ENCODE measurements around the gene TP53BP2. TPM values are rescaled to one million over a fixed set of nuclear protein-coding genes. Genes with fewer than 3 reads are reported as not detected.

The TP53BP2 gene
- total RNA-seq, 2 donors from 2014 or later = 53.6 to 59.8 TPM

- H3K36me3 Mint-ChIP-seq (ENCODE audit: low read depth) = peaks cover 57% of the 10 kb centered on the region
Measured at GRCh38 chr1:223785808-223786207, 59.9 kb downstream of the TP53BP2 start.

GRCh38 chr1:223784541-223784940, 61.2 kb downstream of the TP53BP2 start:
- no peak overlapping the region for H3K27ac Mint-ChIP-seq
- Histone ChIP-seq H3K4me1 (ENCODE audit: control insufficient read depth, insufficient read depth, low read length) (peaks cover 3% of the 10 kb centered on the region), H3K9me3 (ENCODE audit: control insufficient read depth, low read length) (no peaks in the 10 kb centered on the region), H3K27ac (ENCODE audit: low read depth, low read length) (no peak overlapping the region), H3K36me3 (ENCODE audit: control insufficient read depth, insufficient read depth, low read length) (peaks cover 71% of the 10 kb centered on the region), H3K4me3 (ENCODE audit: low read length) (no peak overlapping the region), H3K27me3 (ENCODE audit: control insufficient read depth, insufficient read depth, low read length, poor library complexity, severe bottlenecking) (no peaks in the 10 kb centered on the region), H3K9ac (ENCODE audit: extremely low read depth, low read length, poor library complexity, severe bottlenecking) (no peak overlapping the region)
- 80 to 91% methylated on average over 2 to 4 of the region's 4 CpGs for WGBS, 2 experiments (ENCODE audit: insufficient coverage in 1 of 2, insufficient read length in 1 of 2)
- H3K36me3 Mint-ChIP-seq (ENCODE audit: low read depth) = peaks cover 64% of the 10 kb centered on the region
- TF ChIP-seq, protein P1, sequence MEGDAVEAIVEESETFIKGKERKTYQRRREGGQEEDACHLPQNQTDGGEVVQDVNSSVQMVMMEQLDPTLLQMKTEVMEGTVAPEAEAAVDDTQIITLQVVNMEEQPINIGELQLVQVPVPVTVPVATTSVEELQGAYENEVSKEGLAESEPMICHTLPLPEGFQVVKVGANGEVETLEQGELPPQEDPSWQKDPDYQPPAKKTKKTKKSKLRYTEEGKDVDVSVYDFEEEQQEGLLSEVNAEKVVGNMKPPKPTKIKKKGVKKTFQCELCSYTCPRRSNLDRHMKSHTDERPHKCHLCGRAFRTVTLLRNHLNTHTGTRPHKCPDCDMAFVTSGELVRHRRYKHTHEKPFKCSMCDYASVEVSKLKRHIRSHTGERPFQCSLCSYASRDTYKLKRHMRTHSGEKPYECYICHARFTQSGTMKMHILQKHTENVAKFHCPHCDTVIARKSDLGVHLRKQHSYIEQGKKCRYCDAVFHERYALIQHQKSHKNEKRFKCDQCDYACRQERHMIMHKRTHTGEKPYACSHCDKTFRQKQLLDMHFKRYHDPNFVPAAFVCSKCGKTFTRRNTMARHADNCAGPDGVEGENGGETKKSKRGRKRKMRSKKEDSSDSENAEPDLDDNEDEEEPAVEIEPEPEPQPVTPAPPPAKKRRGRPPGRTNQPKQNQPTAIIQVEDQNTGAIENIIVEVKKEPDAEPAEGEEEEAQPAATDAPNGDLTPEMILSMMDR (conservative IDR thresholded peaks at IDR 0.05) = no peak
- H3K9me3 Mint-ChIP-seq = no peaks in the 10 kb centered on the region
- H3K4me3 Mint-ChIP-seq = no peak overlapping the region
- H3K4me1 Mint-ChIP-seq = peaks cover 8% of the 10 kb centered on the region
- no peak for DNase-seq
- H3K27me3 Mint-ChIP-seq (ENCODE audit: insufficient read depth) = no peaks in the 10 kb centered on the region

More at GRCh38 chr1:223785808-223786207, 59.9 kb downstream of the TP53BP2 start:
- no peak overlapping the region for H3K4me3 Mint-ChIP-seq
- TF ChIP-seq, protein P1 (conservative IDR thresholded peaks at IDR 0.05) = no peak
- no peak overlapping the region for H3K27ac Mint-ChIP-seq
- peaks cover 3% of the 10 kb centered on the region for H3K4me1 ChIP-seq (ENCODE audit: control insufficient read depth, insufficient read depth, low read length)
- 96% methylated on average over 5 of the region's 5 CpGs for WGBS, 2 experiments (ENCODE audit: insufficient coverage in 1 of 2, insufficient read length in 1 of 2)
- peaks cover 63% of the 10 kb centered on the region for H3K36me3 ChIP-seq (ENCODE audit: control insufficient read depth, insufficient read depth, low read length)
- no peaks in the 10 kb centered on the region for H3K27me3 Mint-ChIP-seq (ENCODE audit: insufficient read depth)
- H3K9me3 ChIP-seq (ENCODE audit: control insufficient read depth, low read length) = no peaks in the 10 kb centered on the region
- no peak overlapping the region for H3K9ac ChIP-seq (ENCODE audit: extremely low read depth, low read length, poor library complexity, severe bottlenecking)
- H3K27me3 ChIP-seq (ENCODE audit: control insufficient read depth, insufficient read depth, low read length, poor library complexity, severe bottlenecking) = no peaks in the 10 kb centered on the region
- H3K4me1 Mint-ChIP-seq = peaks cover 8% of the 10 kb centered on the region
- no peaks in the 10 kb centered on the region for H3K9me3 Mint-ChIP-seq
- H3K4me3 ChIP-seq (ENCODE audit: low read length) = no peak overlapping the region
- H3K27ac ChIP-seq (ENCODE audit: low read depth, low read length) = no peak overlapping the region
- DNase-seq = peak; percentile 2

GRCh38 chr1:223783676-223784075, 62.1 kb downstream of the TP53BP2 start:
- TF ChIP-seq, protein P1 (conservative IDR thresholded peaks at IDR 0.05) = no peak

More at GRCh38 chr1:223783676-223784075, 62.1 kb downstream of the TP53BP2 start:
- Histone ChIP-seq H3K4me3 (ENCODE audit: low read length) (no peak overlapping the region), H3K27me3 (ENCODE audit: control insufficient read depth, insufficient read depth, low read length, poor library complexity, severe bottlenecking) (no peaks in the 10 kb centered on the region), H3K27ac (ENCODE audit: low read depth, low read length) (no peak overlapping the region), H3K9ac (ENCODE audit: extremely low read depth, low read length, poor library complexity, severe bottlenecking) (no peak overlapping the region), H3K36me3 (ENCODE audit: control insufficient read depth, insufficient read depth, low read length) (peaks cover 71% of the 10 kb centered on the region), H3K9me3 (ENCODE audit: control insufficient read depth, low read length) (no peaks in the 10 kb centered on the region), H3K4me1 (ENCODE audit: control insufficient read depth, insufficient read depth, low read length) (no peaks in the 10 kb centered on the region)
- H3K27ac Mint-ChIP-seq = no peak overlapping the region
- peaks cover 2% of the 10 kb centered on the region for H3K4me1 Mint-ChIP-seq
- H3K36me3 Mint-ChIP-seq (ENCODE audit: low read depth) = peaks cover 66% of the 10 kb centered on the region
- DNase-seq = no peak
- WGBS, 2 experiments (ENCODE audit: insufficient coverage in 1 of 2, insufficient read length in 1 of 2) = no CpG with 5 or more reads among the region's 1 CpG
- H3K9me3 Mint-ChIP-seq = no peaks in the 10 kb centered on the region
- H3K27me3 Mint-ChIP-seq (ENCODE audit: insufficient read depth) = no peaks in the 10 kb centered on the region
- no peak overlapping the region for H3K4me3 Mint-ChIP-seq

Data from endodermal cell (in vitro differentiated cells).